Fibroblast of skin of right quadriceps (primary cell): ENCODE measurements around the gene CD36.

Source experiments
- DNase-seq: peaks from one replicate; pipeline ENCODE4 v3.0.0-alpha.2; 2013

CD36 gene

GRCh38 chr7:80629023-80629422 lies 9.4 kb upstream of the CD36 start:
- DNase-seq, result no peak

GRCh38 chr7:80630608-80631405 lies 7.6 kb upstream of the CD36 start:
- DNase-seq, result no peak

- DNase-seq, result no peak
Observed at GRCh38 chr7:80631421-80631820, 7.0 kb upstream of the CD36 start.

- DNase-seq, result no peak
Observed at GRCh38 chr7:80632139-80632538, 6.3 kb upstream of the CD36 start.

GRCh38 chr7:80632819-80633218 lies 5.6 kb upstream of the CD36 start:
- no peak for DNase-seq

GRCh38 chr7:80634505-80634904 lies 3.9 kb upstream of the CD36 start:
- peak; percentile 87 for DNase-seq

GRCh38 chr7:80635533-80635932 lies 2.9 kb upstream of the CD36 start:
- DNase-seq, result peak; percentile 81

GRCh38 chr7:80635998-80636397 lies 2.4 kb upstream of the CD36 start:
- no peak for DNase-seq

GRCh38 chr7:80636709-80637108 lies 1.7 kb upstream of the CD36 start:
- DNase-seq, result no peak

GRCh38 chr7:80637454-80637853 lies 988 bp upstream of the CD36 start:
- no peak for DNase-seq

GRCh38 chr7:80639011-80639410 lies 569 bp downstream of the CD36 start:
- no peak for DNase-seq

GRCh38 chr7:80640846-80641245 lies 2.4 kb downstream of the CD36 start:
- peak; percentile 62 for DNase-seq

- DNase-seq, result peak; percentile 17
Observed at GRCh38 chr7:80641548-80641947, 3.1 kb downstream of the CD36 start.

GRCh38 chr7:80642871-80643270 lies 4.4 kb downstream of the CD36 start:
- no peak for DNase-seq

- peak; percentile 61 for DNase-seq
Observed at GRCh38 chr7:80643336-80643915, 5.0 kb downstream of the CD36 start.

- DNase-seq, result no peak
Observed at GRCh38 chr7:80644054-80644453, 5.6 kb downstream of the CD36 start.

- no peak for DNase-seq
Observed at GRCh38 chr7:80646083-80646865, 7.8 kb downstream of the CD36 start.

- DNase-seq, result no peak
Observed at GRCh38 chr7:80647436-80647835, 9.0 kb downstream of the CD36 start.

GRCh38 chr7:80648031-80648600 lies 9.7 kb downstream of the CD36 start:
- no peak for DNase-seq

GRCh38 chr7:80649011-80649410 lies 10.6 kb downstream of the CD36 start:
- no peak for DNase-seq

GRCh38 chr7:80650030-80650429 lies 11.6 kb downstream of the CD36 start:
- DNase-seq, result no peak

- no peak for DNase-seq
Observed at GRCh38 chr7:80651471-80651870, 13.0 kb downstream of the CD36 start.

GRCh38 chr7:80653244-80653643 lies 14.8 kb downstream of the CD36 start:
- no peak for DNase-seq
